GM12878 (cell line): ENCODE results near the gene FFAR3. TPM values are rescaled to one million over a fixed set of nuclear protein-coding genes. Genes with fewer than 3 reads are reported as not detected.

Experiments
- ATAC-seq: fragments of 200-7000 bp; cut with Tn5 transposase; 3 replicates; pipeline ENCODE4 v1.9.1; 2020; ENCODE audit warnings: mild to moderate bottlenecking, moderate library complexity
- BruUV-seq: library from RNA; stranded (reverse); fragments of 400-500 nt; replicated peaks from 2 replicates; lab custom pipeline; 2021; lab: Mats Ljungman, UMichigan
- CTCF ChIA-PET: fragments of 300-600 bp; sonication (Branson Sonifier 250); formaldehyde crosslinking; extraction: SDS; loops from one replicate; lab custom pipeline; 2021; ENCODE audit warnings: inconsistent platforms; lab: Yijun Ruan, JAX
- POLR2A ChIA-PET: fragments of 350-600 bp; formaldehyde crosslinking; extraction: SDS; loops from one replicate; lab custom pipeline; 2021; ENCODE audit warnings: inconsistent platforms; lab: Charles Lee
- RAD21 ChIA-PET: fragments of 300-600 bp; sonication (Branson Sonifier 250); formaldehyde crosslinking; loops from one replicate; lab custom pipeline; 2023; ENCODE audit warnings: antibody characterized with exemption; ENCODE audit not compliant: unreplicated experiment; lab: Charles Lee
- SMC1A ChIA-PET: fragments of 300-600 bp; sonication (Branson Sonifier 250); formaldehyde crosslinking; loops from one replicate; lab custom pipeline; 2023; ENCODE audit not compliant: unreplicated experiment, uncharacterized antibody; lab: Charles Lee
- DNase-seq: peaks from one replicate; pipeline ENCODE4 v3.0.0-alpha.2; 2011; ENCODE audit warnings: low read depth, low spot score
- FAIRE-seq: peaks from 3 replicates; lab custom pipeline; 2011; peaks lifted over from hg19 to GRCh38; lab: Jason Lieb, UNC
- H2AFZ ChIP-seq: 2 replicates; pipeline ENCODE4 v1.6.0; 2011; ENCODE audit warnings: low read depth, low read length, control low read depth; ENCODE audit not compliant: control insufficient read depth
- H3K27ac ChIP-seq: 2 replicates; pipeline ENCODE4 v1.5.1; 2011; ENCODE audit warnings: control low read depth; ENCODE audit not compliant: control insufficient read depth, insufficient read depth
- H3K27me3 ChIP-seq, 2 experiments: replicated peaks in 1 of 2; 2 replicates each; pipeline versions ENCODE4 v1.6.0 to v1.6.1; 2011; ENCODE audit warnings: low read length in 1 of 2; ENCODE audit not compliant: control insufficient read depth in 2 of 2, insufficient read depth in 2 of 2
- H3K36me3 ChIP-seq, 2 experiments: 2 replicates each; pipeline ENCODE4 v1.5.1; 2011; ENCODE audit warnings: low read length in 1 of 2; ENCODE audit not compliant: control insufficient read depth in 2 of 2, insufficient read depth in 2 of 2
- H3K4me1 ChIP-seq: 2 replicates; pipeline ENCODE4 v1.6.1; 2011; ENCODE audit warnings: mild to moderate bottlenecking, low read length, moderate library complexity, mixed read lengths; ENCODE audit not compliant: control insufficient read depth, insufficient read depth
- H3K4me2 ChIP-seq: 2 replicates; pipeline ENCODE4 v1.6.0; 2011; ENCODE audit warnings: control low read depth; ENCODE audit not compliant: control insufficient read depth, insufficient read depth
- H3K4me3 ChIP-seq: fragments of 200-600 bp; sonication (generic); 2 replicates; pipeline ENCODE4 v1.5.1; 2016
- H3K79me2 ChIP-seq: 2 replicates; pipeline ENCODE4 v1.6.0; 2011; ENCODE audit warnings: low read length; ENCODE audit not compliant: control insufficient read depth, insufficient read depth
- H3K9ac ChIP-seq: 2 replicates; pipeline ENCODE4 v1.8.0; 2011; ENCODE audit warnings: low read length, control low read depth, mixed read lengths; ENCODE audit not compliant: control insufficient read depth, insufficient read depth
- H3K9me3 ChIP-seq: replicated peaks from 3 replicates; pipeline ENCODE4 v1.5.1; 2011; ENCODE audit warnings: mild to moderate bottlenecking, low read length; ENCODE audit not compliant: control insufficient read depth, insufficient read depth
- H4K20me1 ChIP-seq: 2 replicates; pipeline ENCODE4 v1.6.0; 2011; ENCODE audit not compliant: control insufficient read depth, insufficient read depth
- BHLHE40 ChIP-seq, 2 experiments: fragments of 450-650 bp in 1 of 2; IDR thresholded peaks; 2 replicates each; pipeline ENCODE4 v1.6.1; 2011 to 2017; ENCODE audit warnings: low read depth in 2 of 2, borderline replicate concordance in 1 of 2, improper control_type of control experiment in 1 of 2, low read length in 1 of 2, mild to moderate bottlenecking in 1 of 2
- CHD2 ChIP-seq: IDR thresholded peaks from 2 replicates; pipeline ENCODE4 v1.6.1; 2011; ENCODE audit warnings: low read depth, low read length, improper control_type of control experiment, borderline replicate concordance
- EZH2 ChIP-seq: IDR thresholded peaks from 2 replicates; pipeline ENCODE4 v1.6.1; 2012; ENCODE audit warnings: low read depth, mild to moderate bottlenecking, control low read depth, inconsistent platforms, low read length, borderline replicate concordance; ENCODE audit not compliant: control insufficient read depth
- MTA2 ChIP-seq: fragments of 450-650 bp; IDR thresholded peaks from 2 replicates; pipeline ENCODE4 v1.6.1; 2016; ENCODE audit warnings: low read depth, mild to moderate bottlenecking, moderate library complexity
- PAX5 ChIP-seq: IDR thresholded peaks from 2 replicates; pipeline ENCODE4 v1.6.1; 2011; ENCODE audit warnings: low read depth, low read length, borderline replicate concordance
- PAX8 ChIP-seq: fragments of 450-650 bp; IDR thresholded peaks from 2 replicates; pipeline ENCODE4 v1.6.1; 2017; ENCODE audit warnings: mild to moderate bottlenecking, moderate library complexity
- POLR2AphosphoS2 ChIP-seq: IDR thresholded peaks from 2 replicates; pipeline ENCODE4 v1.6.1; 2011; ENCODE audit warnings: low read depth, mild to moderate bottlenecking, low read length, improper control_type of control experiment, moderate library complexity
- POU2F2 ChIP-seq: IDR thresholded peaks from 3 replicates; pipeline ENCODE4 v1.6.1; 2011; ENCODE audit warnings: low read depth, mild to moderate bottlenecking, low read length, borderline replicate concordance
- RAD21 ChIP-seq: IDR thresholded peaks from 2 replicates; pipeline ENCODE4 v1.6.1; 2011; ENCODE audit warnings: mild to moderate bottlenecking, low read depth, low read length, moderate library complexity; ENCODE audit not compliant: insufficient read depth
- TAF1 ChIP-seq: IDR thresholded peaks from 2 replicates; pipeline ENCODE4 v1.6.1; 2011; ENCODE audit warnings: mild to moderate bottlenecking, low read depth, low read length, borderline replicate concordance
- TARDBP ChIP-seq: IDR thresholded peaks from 2 replicates; pipeline ENCODE4 v1.6.1; 2016; ENCODE audit warnings: borderline replicate concordance
- TBL1XR1 ChIP-seq: IDR thresholded peaks from 2 replicates; pipeline ENCODE4 v1.6.1; 2012; ENCODE audit warnings: low read depth, low read length, improper control_type of control experiment
- TCF7 ChIP-seq: IDR thresholded peaks from 2 replicates; pipeline ENCODE4 v1.6.1; 2014; ENCODE audit warnings: antibody characterized with exemption, borderline replicate concordance
- ZZZ3 ChIP-seq: IDR thresholded peaks from 2 replicates; pipeline ENCODE4 v1.6.1; 2011; ENCODE audit warnings: low read depth; ENCODE audit not compliant: control insufficient read depth, insufficient read length
- WGBS: methylation state at CpG from one replicate; pipeline ENCODE4 v1.1.6; 2016; ENCODE audit warnings: low lambda C conversion rate; ENCODE audit not compliant: insufficient replicate concordance, insufficient coverage; ENCODE audit errors: missing lambda C conversion rate; 5-methylcytosine and 5-hydroxymethylcytosine counted together
- in situ Hi-C: fragments of 300-500 bp; cut with MboI; formaldehyde crosslinking; loops from 9 replicates; pipeline ENCODE4 v1.14.3; 2018; ENCODE audit warnings: mixed read lengths
- intact Hi-C: fragments of 100-400 bp; cut with micrococcal nuclease; formaldehyde crosslinking; loops from one replicate; pipeline ENCODE4 v1.14.2; 2022; ENCODE audit not compliant: unreplicated experiment
- polyA plus RNA-seq, 11 experiments: library from polyadenylated mRNA; depleted of rRNA in 4 of 11; unstranded in 6 of 11; stranded (reverse) in 5 of 11; fragments of >200 nt; fragmentation: Nextera tagmentation in 4 of 11; fragmentation: Illumina TruSeq in 1 of 11; extraction: Ambion mirVana in 4 of 11; extraction: Trizol in 1 of 11; gene quantifications; 1 replicate in 1 of 11; 2 replicates in 10 of 11; pipeline versions ENCODE4 v1.2.1 to v1.2.3, GENCODE V29; 2011 to 2016; ENCODE audit warnings: inconsistent platforms in 2 of 11, missing spikeins in 2 of 11, low read depth in 1 of 11
- total RNA-seq, 4 experiments: library from RNA; depleted of rRNA in 3 of 4; stranded (reverse); fragments of >200 nt in 3 of 4; fragmentation: Illumina TruSeq in 1 of 4; extraction: Trizol in 1 of 4; gene quantifications; 2 replicates each; pipeline versions ENCODE4 v1.2.1 to v1.2.3, GENCODE V29; 2013 to 2021
- TF ChIP-seq, protein P1 (sequence below): IDR thresholded peaks from 2 replicates; pipeline ENCODE4 v1.6.1; 2012; ENCODE audit warnings: low read length, inconsistent platforms
- TF ChIP-seq, protein P2 (sequence below): fragments of 450-650 bp; IDR thresholded peaks from 2 replicates; pipeline ENCODE4 v1.6.1; 2016; ENCODE audit warnings: mild to moderate bottlenecking
- TF ChIP-seq, protein P3 (sequence below): IDR thresholded peaks from 2 replicates; pipeline ENCODE4 v1.6.1; 2012; ENCODE audit warnings: low read depth, low read length, improper control_type of control experiment

The FFAR3 gene
- total and polyA plus RNA-seq, 10 of the 15 experiments (the other 5 are each of a cell fraction or from before 2014, with no cell fraction given): 0.15 to 0.18 TPM; not detected in 8

DNA sequence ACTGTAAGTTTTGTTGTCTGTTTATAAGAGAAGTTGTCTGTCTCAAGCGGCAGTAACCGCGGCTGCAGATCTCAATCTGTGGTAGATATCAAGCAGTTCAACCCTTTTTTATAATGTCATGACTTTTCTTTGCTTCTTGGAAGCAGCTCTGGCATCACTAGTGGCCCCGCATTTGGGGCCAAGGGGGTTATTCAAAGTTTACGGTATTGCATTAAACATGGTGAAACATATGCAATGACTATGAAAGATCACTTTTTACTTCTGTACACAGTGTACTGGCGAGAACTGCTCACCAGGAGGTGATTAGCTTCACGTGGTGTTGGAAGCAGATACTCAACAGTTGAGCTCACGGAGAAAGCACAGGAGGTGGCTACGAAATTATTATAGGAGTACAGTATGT lies 4.6 kb upstream of the FFAR3 start:
- 94% methylated on average over 9 of the region's 9 CpGs for WGBS
- in situ Hi-C loops: no loop called here
- no TSS peak for BruUV-seq
- Histone ChIP-seq H3K9me3 (no peaks in the 10 kb centered on the region), H3K27ac (no peak overlapping the region), H3K4me2 (no peak overlapping the region), H4K20me1 (no peaks in the 10 kb centered on the region), H3K79me2 (no peaks in the 10 kb centered on the region), H2AFZ (no peak overlapping the region), H3K27me3 (no peaks in the 10 kb centered on the region), H3K4me3 (no peak overlapping the region), H3K36me3 (no peaks in the 10 kb centered on the region), H3K9ac (no peak overlapping the region), H3K4me1 (peaks cover 34% of the 10 kb centered on the region)
- ChIA-PET CTCF (interaction anchor here (0.8 to 6.7 kb wide), 45 partner anchors 8 to 239 kb away, joined by 3 to 168 read pairs (median 6); partner anchors contain the start of gene USF2), SMC1A (interaction anchor here (0.8 to 7.1 kb wide), 33 partner anchors 8 to 339 kb away, joined by 3 to 134 read pairs (median 6); partner anchors contain the start of gene FFAR2), RAD21 (interaction anchor here (0.6 to 6.8 kb wide), 33 partner anchors 9 to 343 kb away, joined by 3 to 143 read pairs (median 5); no protein-coding TSS in a partner anchor), POLR2A (interaction anchor here (0.6 to 5.5 kb wide), 14 partner anchors 20 to 154 kb away, joined by 3 to 35 read pairs (median 8); no protein-coding TSS in a partner anchor)
- DNase-seq (no peak), FAIRE-seq (no peak), ATAC-seq (no peak)
- no peak for TF ChIP-seq TARDBP
- TF ChIP-seq POU2F2: no peak
- no peak for TF ChIP-seq BHLHE40 (IDR thresholded peaks at IDR 0.05; ENCODE audit: borderline replicate concordance in 1 of 2, low read depth in 2 of 2, low read length in 1 of 2)
- TF ChIP-seq TCF7: no peak
- TF ChIP-seq, protein P1, sequence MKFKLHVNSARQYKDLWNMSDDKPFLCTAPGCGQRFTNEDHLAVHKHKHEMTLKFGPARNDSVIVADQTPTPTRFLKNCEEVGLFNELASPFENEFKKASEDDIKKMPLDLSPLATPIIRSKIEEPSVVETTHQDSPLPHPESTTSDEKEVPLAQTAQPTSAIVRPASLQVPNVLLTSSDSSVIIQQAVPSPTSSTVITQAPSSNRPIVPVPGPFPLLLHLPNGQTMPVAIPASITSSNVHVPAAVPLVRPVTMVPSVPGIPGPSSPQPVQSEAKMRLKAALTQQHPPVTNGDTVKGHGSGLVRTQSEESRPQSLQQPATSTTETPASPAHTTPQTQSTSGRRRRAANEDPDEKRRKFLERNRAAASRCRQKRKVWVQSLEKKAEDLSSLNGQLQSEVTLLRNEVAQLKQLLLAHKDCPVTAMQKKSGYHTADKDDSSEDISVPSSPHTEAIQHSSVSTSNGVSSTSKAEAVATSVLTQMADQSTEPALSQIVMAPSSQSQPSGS: no peak
- no peak for TF ChIP-seq EZH2
- TF ChIP-seq TBL1XR1: no peak
- TF ChIP-seq, protein P2, sequence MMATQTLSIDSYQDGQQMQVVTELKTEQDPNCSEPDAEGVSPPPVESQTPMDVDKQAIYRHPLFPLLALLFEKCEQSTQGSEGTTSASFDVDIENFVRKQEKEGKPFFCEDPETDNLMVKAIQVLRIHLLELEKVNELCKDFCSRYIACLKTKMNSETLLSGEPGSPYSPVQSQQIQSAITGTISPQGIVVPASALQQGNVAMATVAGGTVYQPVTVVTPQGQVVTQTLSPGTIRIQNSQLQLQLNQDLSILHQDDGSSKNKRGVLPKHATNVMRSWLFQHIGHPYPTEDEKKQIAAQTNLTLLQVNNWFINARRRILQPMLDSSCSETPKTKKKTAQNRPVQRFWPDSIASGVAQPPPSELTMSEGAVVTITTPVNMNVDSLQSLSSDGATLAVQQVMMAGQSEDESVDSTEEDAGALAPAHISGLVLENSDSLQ: no peak
- TF ChIP-seq CHD2: no peak
- TF ChIP-seq PAX8: no peak
- no peak for TF ChIP-seq MTA2
- TF ChIP-seq RAD21: no peak
- no peak for TF ChIP-seq ZZZ3
- TF ChIP-seq POLR2AphosphoS2: no peak
- TF ChIP-seq, protein P3, sequence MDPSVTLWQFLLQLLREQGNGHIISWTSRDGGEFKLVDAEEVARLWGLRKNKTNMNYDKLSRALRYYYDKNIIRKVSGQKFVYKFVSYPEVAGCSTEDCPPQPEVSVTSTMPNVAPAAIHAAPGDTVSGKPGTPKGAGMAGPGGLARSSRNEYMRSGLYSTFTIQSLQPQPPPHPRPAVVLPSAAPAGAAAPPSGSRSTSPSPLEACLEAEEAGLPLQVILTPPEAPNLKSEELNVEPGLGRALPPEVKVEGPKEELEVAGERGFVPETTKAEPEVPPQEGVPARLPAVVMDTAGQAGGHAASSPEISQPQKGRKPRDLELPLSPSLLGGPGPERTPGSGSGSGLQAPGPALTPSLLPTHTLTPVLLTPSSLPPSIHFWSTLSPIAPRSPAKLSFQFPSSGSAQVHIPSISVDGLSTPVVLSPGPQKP: no peak
- TF ChIP-seq PAX5: no peak
- TF ChIP-seq TAF1: no peak
- intact Hi-C loops: loop anchor here (2.0 kb wide), 2 partner anchors 55 to 65 kb away; no protein-coding TSS in a partner anchor
